NCI-H2081 (cell line): ENCODE measurements around the gene FMOD.
A peak's percentile ranks its signal among the peaks of the same experiment; 100 is the strongest.
"Not testable (repeated sequence)": the region's sequence is repeated elsewhere in the genome, so short reads cannot be mapped to it uniquely, and the experiment has no call there.

Experiments
- DNase-seq, 2 experiments: peaks; one replicate each; lab custom pipeline; 2025; lab: John Stamatoyannopoulos, UW

The FMOD gene

DNA sequence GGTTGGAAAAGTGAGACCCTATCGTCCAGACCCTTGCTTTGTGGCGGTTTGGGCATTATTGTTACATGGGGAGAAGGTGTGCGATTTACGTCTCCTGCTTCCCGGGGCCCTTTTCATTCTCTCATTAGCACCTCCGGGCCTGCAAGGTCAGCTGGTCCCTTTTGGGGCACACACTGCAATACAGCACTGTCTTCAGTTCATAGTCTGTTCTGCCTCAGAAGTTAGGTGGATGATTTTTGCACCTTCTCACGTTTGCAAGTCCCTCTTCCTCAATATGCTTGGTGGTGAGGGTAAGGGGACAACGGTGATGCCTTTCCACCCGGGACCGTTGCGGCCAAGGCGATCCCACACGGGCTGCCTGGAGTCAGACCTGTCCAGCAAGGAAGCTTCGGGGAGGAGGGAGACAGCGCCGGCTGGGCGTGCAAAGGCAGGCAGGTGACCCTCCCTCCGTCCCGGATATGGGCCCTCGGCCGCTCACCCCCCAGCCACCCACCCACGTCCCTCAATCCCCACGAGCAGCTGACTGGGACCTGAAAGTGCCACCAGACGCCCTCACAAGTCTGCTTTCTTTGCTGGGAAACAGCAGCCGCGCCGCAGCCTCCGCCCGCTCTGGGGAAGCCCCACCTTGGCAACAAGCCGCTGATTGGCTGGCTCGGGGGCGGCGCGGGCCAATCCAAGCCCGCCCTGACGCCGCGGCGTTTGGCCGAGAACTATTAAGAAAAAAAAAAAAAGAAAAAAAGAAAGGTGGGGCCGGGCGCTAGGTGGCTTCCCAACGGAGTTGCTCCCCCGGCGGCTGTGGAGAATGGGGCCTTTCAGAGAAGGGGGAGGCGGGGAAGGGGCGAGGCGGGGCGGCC lies 23.9 kb downstream of the FMOD start:
- DNase-seq: peak; percentile 97 to 98

DNA sequence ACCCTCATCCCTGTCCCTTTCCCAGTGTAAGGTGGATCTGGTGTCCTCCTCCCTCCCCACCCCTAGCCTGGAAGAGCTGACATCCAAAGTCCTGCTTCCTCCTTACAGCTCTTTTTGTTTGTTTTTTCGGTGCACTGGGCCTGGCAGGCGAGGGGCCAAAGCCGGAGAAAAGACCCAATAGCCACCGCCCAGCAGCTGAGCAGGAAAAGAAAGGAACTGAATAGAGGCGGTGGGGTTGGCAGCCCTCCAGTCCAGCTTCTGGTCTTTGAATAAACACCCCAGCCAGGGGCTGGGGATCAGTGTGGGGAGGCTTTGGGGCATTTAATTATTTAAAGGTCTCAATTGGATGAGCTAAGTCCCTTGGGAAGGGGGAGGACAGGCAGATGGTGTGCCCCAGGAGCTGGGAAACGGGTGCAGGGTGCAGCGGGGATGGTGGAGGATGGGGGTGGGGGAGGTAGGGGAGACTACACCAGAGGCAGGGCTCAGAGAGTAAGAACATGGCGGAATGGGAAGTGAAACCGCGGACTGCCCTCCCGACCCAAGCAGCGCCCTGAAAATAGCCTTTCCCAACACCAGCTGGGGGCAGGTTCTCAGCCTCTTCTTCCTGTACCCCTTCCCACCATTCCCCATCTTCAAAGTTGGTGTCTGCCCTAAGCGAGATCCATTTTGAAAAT lies 25.4 kb downstream of the FMOD start:
- DNase-seq: peak; percentile 99 to 100

DNA sequence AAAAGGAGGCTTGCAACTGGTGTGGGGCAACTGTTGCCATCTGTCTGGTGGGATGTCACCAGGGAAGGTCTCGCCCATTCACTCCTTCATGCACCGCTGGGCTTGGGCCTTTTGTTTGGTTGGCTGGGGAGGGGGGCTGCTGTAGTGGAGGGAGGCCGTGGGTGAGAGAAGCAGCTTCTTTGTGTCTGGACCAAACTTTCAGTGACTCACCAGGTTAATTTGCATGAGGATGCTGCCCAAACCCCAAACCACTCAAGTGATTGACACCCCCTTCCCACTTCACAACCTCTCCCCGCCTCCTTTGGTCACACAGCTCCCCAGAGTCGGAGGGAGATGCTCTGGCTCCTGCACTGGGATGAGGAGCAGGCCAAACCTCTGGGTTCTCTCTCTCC lies 25.9 kb downstream of the FMOD start:
- DNase-seq: peak; percentile 71 to 85

DNA sequence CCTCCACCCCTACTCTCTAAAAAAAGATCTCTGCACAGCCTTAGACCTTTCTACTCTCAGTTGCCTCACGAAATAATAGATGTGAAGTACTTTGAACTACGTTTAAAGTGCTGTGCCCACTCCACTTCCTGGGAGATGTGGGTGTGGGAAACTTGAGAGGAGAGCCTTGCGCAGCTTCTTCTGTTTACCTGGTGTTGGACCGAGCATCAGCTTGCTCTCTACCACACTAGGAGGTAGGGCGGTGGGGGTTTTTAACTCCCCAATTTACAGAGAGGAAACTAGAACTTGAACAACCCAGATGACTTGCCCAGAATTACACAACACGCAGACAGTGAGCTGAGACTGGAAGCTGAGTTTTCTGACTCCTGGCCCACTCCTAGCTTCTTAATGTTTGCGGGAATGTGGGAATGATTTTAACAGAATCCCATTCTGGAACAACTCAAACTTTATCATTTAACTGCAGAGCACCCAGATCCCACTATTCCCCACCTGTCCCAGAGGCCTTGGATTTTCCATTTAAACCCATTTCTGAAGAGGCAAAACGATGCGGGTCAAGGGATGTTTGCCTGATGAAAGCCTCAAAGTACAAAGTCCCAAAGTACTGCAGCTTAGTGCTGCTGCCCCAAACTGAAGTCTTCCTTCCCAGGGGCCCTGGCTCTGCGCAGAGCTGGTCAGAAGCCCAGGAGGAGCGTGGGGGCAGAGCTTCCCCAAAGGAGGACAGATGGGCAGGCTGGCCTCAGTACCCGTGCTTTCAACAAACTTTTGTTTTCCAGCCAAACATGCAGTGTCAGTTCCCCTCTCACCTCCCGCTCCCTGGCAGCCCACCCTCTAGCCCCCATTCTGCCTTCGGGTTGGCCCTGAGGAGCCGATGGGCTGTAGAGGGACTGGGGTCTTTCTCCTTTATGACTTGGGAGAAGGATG lies 26.6 kb downstream of the FMOD start:
- no peak for DNase-seq

DNA sequence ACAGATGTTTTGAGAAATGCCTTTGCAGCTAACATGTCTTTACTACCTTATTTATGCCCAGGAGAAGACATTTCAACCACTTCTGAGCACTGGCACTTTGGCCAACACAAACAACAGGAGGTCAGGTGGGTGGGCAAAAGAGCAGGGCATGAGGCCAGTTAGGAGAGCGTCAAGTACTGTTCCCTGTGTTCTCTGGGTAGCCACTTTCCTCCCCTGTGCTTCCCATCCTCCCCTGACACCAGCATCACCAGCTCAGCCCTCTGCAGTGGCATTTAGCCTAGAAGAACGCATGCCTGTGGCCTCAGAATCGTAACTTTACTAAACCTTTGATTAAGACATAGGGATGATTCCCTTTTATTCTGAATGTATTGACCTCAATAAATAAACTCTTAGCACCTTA lies 27.3 kb downstream of the FMOD start:
- no peak for DNase-seq

DNA sequence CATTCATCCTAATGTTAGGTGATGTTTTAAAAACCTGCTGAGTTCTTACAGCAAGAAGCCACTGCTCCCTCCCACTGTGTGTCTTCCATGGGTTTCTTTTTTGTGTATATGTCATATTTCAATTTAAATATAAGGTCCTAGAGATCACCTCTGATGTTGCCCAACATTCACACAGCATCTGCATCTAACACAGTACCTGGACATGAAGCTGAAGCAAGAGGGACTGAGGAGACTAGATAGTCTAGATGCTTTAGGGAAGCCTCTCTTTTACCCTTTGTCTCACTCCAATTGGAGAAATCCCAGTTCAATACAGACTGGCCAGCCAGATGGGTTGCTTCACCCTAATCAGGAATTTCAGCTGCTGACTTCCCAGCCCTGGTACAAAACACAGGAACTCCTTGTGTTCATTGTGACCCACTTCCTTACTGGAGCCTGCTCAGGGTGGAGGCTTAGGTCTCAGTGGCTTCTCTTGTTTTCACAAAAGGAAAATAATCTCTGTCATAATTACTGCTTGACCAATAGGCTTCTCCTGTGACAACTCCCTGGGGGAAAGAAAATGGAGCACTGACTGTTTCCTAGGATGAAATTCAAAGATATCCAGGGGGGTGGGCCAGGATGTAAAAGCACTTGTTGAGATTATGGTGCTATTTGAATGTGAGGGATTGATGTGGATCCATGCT lies 28.3 kb downstream of the FMOD start:
- peak; percentile 39 to 60 for DNase-seq

DNA sequence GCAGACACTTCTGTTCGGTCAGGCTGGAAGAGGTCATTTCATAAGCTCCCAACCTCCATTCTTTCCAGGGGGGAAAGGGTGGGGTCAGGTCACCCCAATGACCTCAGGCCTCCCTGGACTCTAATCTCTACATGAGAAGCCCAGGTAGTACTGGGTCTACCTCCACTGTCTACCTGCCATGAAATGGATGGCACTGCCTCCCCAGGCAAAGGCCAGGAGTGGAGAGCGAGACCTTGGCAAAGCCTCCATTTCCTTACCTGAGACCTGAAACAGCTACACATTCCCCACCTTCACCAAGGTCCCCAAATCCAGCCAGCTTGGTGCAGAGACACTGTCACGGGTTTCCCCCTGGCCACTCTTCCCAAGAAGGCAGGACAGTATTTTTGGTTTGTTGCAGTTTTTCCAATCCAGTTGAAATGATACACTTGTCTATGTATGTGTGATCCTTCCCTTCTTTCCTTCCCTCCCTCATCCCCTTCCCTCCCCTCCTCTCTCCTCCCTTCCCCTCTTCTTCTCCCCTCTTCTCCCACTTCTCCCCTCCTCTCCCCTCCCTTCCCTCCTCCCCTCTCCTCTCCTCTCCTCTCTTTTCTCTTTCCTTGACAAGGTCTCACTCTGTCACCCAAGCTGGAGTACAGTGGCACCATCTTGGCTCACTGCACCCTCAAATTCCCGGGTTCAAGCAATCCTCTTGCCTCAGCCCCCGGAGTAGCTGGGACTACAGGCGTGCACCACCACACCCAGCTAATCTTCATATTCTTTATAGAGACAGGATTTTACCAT lies 29.5 kb downstream of the FMOD start:
- DNase-seq: no peak

DNA sequence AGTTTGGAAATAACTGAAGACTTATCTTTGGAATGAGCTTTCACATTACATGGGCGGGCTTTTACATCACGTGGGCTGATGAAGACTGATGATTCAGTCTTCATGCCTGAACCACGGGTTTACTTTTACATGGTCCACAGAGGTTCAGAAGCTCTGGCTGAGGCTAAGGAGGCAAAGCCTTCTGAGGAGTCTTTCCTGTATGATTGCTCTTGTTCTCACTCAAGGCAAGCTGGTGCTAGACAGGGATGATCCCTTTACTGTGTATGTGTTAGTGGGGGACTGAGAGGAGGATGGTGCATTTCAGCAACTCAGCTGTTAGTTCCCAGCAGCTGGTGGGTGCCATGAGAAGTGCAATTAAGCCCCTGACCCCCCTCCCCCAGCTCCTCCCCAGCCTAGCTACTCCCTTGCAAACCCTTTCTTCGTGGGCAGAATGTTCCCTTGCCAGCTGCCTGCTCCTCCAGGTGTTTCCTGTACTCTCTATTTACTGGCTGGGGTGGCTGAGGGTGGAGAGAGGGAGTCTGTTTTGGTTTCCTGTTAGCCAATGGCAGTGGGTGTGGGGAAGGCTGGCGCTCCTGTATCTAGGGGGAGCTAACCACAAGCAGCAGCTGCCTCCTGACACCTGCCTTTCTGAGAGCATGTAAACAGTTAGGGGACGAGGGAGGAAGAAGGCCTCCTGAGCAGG lies 30.2 kb downstream of the FMOD start:
- DNase-seq: peak; percentile 97 to 99

DNA sequence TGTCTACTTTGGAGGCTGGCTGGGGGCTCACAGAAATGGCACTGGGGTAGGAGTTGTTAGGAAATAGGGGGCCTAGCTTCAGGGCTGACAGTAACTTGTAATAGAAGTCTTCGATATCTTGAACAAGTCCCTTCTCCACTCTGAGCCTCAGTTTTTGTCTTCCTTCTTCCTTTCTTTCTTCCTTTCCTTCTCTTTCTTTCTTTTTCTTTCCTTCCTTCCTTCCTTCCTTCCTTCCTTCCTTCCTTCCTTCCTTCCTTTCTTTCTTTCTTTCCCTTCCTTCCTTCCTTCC lies 32.7 kb downstream of the FMOD start:
- no peak for DNase-seq

DNA sequence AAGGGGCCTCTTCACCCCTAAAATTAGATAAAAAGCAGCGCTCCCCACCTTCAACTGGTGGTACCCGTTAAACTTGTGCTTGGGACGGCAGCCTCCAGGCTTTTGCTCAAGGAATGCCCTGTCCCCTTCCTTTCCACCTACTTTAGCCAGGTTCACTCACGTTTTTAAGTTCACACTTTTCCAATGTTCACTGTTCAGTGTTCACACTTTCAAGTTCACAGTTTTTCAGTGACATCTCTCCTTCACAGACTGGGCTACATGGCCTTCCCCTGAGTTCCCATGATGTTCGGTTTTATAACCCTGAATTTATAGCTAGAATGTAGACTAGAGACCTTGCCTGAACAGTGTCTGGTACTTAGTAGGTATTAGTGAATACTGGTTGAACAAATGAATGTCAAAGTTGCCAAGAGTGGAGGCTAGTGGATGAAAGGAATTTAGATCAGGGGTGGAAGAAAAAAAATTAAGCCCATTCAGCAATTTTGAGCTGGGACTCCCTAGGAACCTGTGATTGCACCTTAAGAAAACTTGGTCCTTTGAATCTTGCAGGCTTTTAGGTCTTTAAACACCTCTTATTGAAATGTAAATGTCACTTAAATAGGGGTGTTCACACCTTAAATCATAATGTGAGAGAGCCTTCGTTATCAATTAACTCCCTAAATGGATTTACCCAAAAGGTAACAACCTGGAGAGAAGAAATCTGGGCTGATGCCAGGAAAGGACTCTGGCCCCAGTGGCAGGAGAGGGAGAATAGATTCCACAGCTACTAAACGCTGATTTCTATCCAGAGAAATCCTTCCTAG lies 33.3 kb downstream of the FMOD start:
- peak in 1 of 2 experiments; percentile 35 for DNase-seq

DNA sequence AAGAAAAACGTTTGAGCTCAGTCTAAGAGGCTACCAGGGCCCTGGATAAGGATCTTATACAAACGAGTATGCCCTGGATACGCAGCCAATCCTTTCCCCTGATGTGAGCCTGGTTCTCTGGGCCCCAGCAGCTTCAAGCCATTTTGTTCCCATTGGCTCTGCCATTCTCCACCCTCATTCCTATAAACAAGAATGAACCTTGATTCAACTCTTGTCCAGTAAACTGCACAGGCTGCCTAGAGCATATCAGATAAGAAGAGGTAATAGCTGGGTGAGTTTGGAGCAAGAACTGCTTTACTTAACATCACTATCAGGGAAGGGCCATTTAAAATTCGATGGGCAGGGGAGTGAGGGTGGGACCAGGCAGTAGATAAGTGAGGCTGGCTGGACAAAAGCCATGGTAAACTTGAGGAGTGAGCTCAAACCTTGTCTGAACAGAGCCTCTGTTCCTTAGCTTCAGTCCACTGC lies 34.3 kb downstream of the FMOD start:
- DNase-seq: no peak

DNA sequence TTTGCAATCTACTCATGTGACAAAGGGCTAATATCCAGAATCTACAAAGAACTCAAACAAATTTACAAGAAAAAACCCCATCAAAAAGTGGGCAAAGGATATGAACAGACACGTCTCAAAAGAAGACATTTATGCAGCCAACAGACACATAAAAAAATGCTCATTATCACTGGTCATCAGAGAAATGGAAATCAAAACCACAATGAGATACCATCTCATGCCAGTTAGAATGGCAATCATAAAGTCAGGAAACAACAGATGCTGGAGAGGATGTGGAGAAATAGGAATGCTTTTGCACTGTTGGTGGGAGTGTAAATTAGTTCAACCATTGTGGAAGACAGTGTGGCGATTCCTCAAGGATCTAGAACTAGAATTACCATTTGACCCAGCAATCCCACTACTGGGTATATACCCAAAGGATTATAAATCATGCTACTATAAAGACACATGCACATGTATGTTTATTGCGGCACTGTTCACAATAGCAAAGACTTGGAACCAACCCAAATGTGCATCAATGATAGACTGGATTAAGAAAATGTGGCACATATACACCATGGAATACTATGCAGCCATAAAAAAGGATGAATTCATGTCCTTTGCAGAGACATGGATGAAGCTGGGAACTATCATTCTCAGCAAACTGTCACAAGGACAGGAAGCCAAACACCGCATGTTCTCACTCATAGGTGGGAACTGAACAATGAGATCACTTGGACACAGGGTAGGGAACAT lies 36.7 kb downstream of the FMOD start:
- DNase-seq: not testable (repeated sequence)

DNA sequence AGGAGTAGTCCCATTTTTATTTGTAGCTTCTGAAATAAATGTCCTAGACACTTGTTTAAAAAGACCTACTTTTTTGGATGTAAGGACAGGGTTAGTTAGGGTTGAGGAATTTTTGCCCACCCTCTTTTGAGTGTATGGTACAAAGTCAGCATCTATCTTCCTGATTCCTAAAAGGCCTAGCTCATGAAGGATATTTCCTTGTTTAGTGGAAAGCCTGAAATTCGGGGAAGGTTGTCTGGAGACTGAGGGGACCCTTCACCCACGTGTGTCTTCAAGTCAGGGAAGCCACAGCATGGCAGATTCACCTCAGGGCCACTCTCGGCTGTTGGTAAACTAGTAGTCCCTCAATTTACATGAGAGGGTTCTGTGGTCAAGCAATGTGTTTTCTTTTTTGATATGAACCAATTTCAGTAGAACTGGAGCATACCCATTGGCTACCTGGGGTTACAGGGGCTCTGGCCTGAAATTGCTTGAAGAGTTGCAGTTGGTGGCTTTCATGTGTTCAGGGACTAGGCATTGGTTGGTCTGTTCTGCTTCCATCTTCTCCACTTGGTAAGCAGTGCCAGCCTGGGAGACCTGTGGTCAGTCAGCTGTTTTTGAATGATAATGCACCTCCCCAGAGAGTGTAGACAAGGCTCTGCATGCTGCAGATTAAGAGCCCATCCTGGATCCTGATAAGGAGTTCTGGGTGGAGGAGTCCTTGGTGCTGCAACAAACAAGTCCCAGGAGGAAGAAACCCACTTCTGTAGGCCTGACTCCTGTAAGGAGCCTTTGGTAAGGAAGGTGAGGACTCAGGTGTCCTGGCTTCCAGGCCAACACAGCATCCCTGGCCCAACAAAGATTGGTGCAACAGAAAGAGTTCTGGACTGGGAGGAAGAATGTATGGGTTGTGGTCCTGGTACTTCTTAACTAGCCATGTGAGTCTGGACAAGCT lies 39.3 kb downstream of the FMOD start:
- no peak for DNase-seq

DNA sequence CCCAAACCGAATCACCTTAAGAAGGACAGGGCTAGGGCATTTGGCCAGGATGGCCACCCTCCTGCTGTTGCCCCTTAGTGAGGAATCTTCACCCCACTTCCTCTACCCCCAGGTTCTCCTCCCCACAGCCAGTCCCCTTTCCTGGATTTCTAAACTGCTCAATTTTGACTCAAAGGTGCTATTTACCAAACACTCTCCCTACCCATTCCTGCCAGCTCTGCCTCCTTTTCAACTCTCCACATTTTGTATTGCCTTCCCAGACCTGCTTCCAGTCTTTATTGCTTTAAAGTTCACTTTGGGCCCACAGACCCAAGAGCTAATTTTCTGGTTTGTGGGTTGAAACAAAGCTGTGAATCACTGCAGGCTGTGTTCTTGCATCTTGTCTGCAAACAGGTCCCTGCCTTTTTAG lies 42.0 kb downstream of the FMOD start:
- no peak for DNase-seq

DNA sequence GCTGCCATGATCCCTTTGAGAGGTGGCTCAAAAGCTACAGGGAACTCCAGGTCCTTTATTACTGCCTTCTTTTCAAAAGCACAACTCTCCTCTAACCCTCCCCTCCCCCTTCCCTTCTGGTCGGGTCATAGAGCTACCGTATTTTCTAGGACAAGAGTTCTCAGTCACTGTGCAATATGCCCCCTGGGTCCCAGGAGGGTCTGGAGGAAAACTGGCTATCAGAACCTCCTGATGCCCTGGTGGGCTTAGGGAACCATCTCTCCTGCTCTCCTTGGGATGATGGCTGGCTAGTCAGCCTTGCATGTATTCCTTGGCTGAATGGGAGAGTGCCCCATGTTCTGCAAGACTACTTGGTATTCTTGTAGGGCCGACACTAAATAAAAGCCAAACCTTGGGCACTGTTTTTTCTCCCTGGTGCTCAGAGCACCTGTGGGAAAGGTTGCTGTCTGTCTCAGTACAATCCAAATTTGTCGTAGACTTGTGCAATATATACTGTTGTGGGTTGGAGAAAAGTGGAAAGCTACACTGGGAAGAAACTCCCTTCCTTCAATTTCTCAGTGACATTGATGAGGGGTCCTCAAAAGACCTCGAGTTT lies 42.5 kb downstream of the FMOD start:
- DNase-seq: no peak

DNA sequence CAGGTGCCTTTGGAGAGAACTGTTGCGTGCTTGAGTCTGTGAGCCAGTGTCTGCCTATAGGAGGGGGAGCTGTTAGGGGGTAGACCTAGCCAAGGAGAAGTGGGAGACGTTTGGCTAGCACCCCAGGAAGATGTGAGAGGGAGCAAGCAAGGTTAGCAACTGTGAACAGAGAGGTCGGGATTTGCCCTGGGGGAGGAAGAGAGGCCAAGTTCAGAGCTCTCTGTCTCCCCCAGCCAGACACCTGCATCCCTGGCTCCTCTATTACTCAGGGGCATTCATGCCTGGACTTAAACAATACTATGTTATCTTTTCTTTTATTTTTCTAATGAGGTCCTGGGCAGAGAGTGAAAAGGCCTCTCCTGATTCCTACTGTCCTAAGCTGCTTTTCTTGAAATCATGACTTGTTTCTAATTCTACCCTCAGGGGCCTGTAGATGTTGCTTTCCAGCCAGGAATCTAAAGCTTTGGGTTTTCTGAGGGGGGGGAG lies 43.2 kb downstream of the FMOD start:
- DNase-seq: no peak

DNA sequence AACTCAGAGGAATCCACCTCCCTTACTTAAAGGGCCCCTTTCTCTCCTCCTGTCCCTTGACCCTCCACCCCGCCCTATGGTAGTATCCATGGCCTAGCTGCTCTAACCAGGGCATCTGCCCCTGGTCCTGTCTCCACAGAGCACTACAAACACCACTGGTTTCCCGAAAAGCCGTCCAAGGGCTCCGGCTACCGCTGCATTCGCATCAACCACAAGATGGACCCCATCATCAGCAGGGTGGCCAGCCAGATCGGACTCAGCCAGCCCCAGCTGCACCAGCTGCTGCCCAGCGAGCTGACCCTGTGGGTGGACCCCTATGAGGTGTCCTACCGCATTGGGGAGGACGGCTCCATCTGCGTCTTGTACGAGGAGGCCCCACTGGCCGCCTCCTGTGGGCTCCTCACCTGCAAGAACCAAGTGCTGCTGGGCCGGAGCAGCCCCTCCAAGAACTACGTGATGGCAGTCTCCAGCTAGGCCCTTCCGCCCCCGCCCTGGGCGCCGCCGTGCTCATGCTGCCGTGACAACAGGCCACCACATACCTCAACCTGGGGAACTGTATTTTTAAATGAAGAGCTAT lies 43.9 kb downstream of the FMOD start:
- DNase-seq: no peak
